Measurements from ENCODE around the gene UBE2QL1.

Gene UBE2QL1

DNA sequence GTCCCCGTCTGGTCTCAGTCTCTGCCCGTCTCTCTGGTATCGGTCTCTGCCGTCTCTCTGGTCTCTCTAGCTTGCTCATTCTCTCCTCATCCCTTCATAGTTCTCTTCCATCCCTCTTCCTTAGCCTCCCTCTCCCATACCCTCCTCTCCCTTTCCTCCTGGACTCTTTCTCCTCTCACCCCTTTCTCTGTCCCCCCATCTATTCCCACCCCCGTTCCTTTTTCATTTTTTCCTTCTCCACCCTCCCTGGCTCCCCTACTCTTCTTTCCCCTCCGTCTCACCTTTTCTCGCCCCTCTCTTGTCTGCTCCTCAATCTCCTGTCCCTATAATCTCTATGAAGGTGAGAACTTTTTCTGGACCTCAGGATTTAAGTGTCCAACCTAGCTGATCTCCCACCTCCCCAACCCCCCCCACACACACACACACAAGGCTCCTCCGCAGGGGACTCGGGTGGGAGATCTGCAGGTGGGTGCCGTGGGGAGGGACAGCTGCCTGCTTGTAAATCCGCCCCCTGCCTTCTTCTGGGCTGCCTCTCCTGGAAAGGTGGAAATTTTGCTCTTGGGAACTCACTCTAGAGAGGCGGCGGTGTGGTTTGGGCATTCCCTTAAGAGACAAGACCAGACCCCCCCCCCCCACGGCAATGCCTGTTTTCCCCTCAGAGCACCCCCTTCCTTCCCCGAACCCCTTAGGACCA is 953 bp downstream of the UBE2QL1 start:
- Histone ChIP-seq H3K36me3 (ENCODE audit: low read length) (no peaks in the 10 kb centered on the region), H2AFZ (ENCODE audit: low read depth, low read length, severe bottlenecking) (no peak overlapping the region), H3K27me3 (ENCODE audit: low read length) (no peaks in the 10 kb centered on the region), H3K9me3 (ENCODE audit: insufficient read depth, low read length) (no peaks in the 10 kb centered on the region), H3K4me3 (ENCODE audit: insufficient read depth, low read length, poor library complexity, severe bottlenecking) (no peak overlapping the region), H3K27ac (ENCODE audit: low read depth, low read length) (no peak overlapping the region), H3K9ac (ENCODE audit: low read length) (no peak overlapping the region), H3K79me2 (ENCODE audit: insufficient read depth, low read length) (no peaks in the 10 kb centered on the region), H3K4me2 (ENCODE audit: low read depth, low read length, poor library complexity, severe bottlenecking) (no peak overlapping the region), H4K20me1 (ENCODE audit: low read depth, low read length) (no peaks in the 10 kb centered on the region), H3F3A (ENCODE audit: insufficient read depth) (no peaks in the 10 kb centered on the region), H3K9me2 (replicated peaks; ENCODE audit: insufficient read depth, low read length) (no peaks in the 10 kb centered on the region)
- TF ChIP-seq, protein P1, sequence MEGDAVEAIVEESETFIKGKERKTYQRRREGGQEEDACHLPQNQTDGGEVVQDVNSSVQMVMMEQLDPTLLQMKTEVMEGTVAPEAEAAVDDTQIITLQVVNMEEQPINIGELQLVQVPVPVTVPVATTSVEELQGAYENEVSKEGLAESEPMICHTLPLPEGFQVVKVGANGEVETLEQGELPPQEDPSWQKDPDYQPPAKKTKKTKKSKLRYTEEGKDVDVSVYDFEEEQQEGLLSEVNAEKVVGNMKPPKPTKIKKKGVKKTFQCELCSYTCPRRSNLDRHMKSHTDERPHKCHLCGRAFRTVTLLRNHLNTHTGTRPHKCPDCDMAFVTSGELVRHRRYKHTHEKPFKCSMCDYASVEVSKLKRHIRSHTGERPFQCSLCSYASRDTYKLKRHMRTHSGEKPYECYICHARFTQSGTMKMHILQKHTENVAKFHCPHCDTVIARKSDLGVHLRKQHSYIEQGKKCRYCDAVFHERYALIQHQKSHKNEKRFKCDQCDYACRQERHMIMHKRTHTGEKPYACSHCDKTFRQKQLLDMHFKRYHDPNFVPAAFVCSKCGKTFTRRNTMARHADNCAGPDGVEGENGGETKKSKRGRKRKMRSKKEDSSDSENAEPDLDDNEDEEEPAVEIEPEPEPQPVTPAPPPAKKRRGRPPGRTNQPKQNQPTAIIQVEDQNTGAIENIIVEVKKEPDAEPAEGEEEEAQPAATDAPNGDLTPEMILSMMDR (IDR thresholded peaks at IDR 0.05; ENCODE audit: insufficient read depth, low read length, poor library complexity, severe bottlenecking): no peak
- TF ChIP-seq EZH2phosphoT487 (conservative IDR thresholded peaks at IDR 0.05; ENCODE audit: low read length): no peak

- no peak overlapping the region for H3K9ac ChIP-seq (ENCODE audit: low read length)
- TF ChIP-seq, protein P1 (IDR thresholded peaks at IDR 0.05; ENCODE audit: insufficient read depth, low read length, poor library complexity, severe bottlenecking): no peak
- TF ChIP-seq EZH2phosphoT487 (conservative IDR thresholded peaks at IDR 0.05; ENCODE audit: low read length): no peak
- no peaks in the 10 kb centered on the region for H3F3A ChIP-seq (ENCODE audit: insufficient read depth)
- no peaks in the 10 kb centered on the region for H3K9me3 ChIP-seq (ENCODE audit: insufficient read depth, low read length)
- no peaks in the 10 kb centered on the region for H3K27me3 ChIP-seq (ENCODE audit: low read length)
- no peak overlapping the region for H2AFZ ChIP-seq (ENCODE audit: low read depth, low read length, severe bottlenecking)
- no peak overlapping the region for H3K27ac ChIP-seq (ENCODE audit: low read depth, low read length)
- H3K4me2 ChIP-seq (ENCODE audit: low read depth, low read length, poor library complexity, severe bottlenecking): no peak overlapping the region
- no peaks in the 10 kb centered on the region for H3K36me3 ChIP-seq (ENCODE audit: low read length)
- no peaks in the 10 kb centered on the region for H4K20me1 ChIP-seq (ENCODE audit: low read depth, low read length)
- no peak overlapping the region for H3K4me3 ChIP-seq (ENCODE audit: insufficient read depth, low read length, poor library complexity, severe bottlenecking)
- H3K79me2 ChIP-seq (ENCODE audit: insufficient read depth, low read length): no peaks in the 10 kb centered on the region
- H3K9me2 ChIP-seq (replicated peaks; ENCODE audit: insufficient read depth, low read length): no peaks in the 10 kb centered on the region
These were observed 1.7 kb downstream of the UBE2QL1 start for GRCh38 chr5:6450319-6450833.

DNA sequence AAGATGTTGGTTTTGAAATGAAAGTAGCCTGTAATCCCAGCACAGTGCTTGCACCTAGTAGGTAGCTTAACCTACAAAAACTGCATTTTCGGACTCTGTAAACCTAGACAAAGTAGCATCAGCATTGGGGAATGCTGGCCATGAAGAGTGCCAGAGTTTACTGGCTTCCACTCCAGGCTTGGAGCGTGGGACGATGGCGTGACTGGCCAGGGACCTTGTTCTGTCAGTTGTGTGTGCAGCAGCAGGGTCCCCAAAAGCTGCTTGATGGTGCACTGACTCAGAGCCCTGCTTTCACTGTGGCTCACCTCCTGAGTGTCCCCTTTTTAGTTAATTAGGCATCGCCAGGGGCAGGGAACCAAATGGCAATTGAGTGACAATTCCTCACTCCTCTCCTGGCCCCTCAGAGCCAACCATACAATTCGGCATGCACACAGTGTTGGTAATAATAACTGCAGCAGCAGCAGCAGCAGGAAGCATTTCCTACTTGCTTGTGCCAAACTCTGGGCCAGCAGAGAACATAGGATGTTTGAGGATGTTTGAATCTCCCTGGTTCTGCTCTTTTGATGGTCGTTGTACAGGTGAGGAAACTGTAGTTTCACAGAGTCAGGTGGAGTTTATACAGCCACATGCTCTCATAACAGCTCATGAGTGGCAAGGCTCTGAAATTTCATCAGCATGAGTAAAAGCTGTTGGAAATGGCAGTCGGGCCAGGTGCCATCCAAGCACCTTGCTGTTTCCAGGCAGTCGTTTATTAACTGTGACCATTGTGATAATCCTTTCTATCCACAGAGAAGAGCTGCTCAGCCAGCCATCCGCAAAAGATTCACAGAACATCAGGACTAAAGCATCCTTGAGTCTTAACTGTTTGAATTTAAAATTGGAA is 4.2 kb downstream of the UBE2QL1 start:
- Histone ChIP-seq H3K79me2 (ENCODE audit: insufficient read depth, low read length) (no peaks in the 10 kb centered on the region), H3K27me3 (ENCODE audit: low read length) (no peaks in the 10 kb centered on the region), H4K20me1 (ENCODE audit: low read depth, low read length) (no peaks in the 10 kb centered on the region), H3K36me3 (ENCODE audit: low read length) (no peaks in the 10 kb centered on the region), H3K4me3 (ENCODE audit: insufficient read depth, low read length, poor library complexity, severe bottlenecking) (no peak overlapping the region), H3K9me2 (replicated peaks; ENCODE audit: insufficient read depth, low read length) (no peaks in the 10 kb centered on the region), H3F3A (ENCODE audit: insufficient read depth) (no peaks in the 10 kb centered on the region), H3K4me2 (ENCODE audit: low read depth, low read length, poor library complexity, severe bottlenecking) (no peak overlapping the region), H3K9me3 (ENCODE audit: insufficient read depth, low read length) (no peaks in the 10 kb centered on the region), H3K9ac (ENCODE audit: low read length) (no peak overlapping the region), H2AFZ (ENCODE audit: low read depth, low read length, severe bottlenecking) (no peak overlapping the region), H3K27ac (ENCODE audit: low read depth, low read length) (no peak overlapping the region)
- no peak for TF ChIP-seq EZH2phosphoT487 (conservative IDR thresholded peaks at IDR 0.05; ENCODE audit: low read length)
- TF ChIP-seq, protein P1 (IDR thresholded peaks at IDR 0.05; ENCODE audit: insufficient read depth, low read length, poor library complexity, severe bottlenecking): no peak

Data from SU-DHL-6 (cell line).